HFF-Myc (cell line): Measurements from ENCODE around the gene SERPING1.
A peak's percentile ranks its signal among the peaks of the same experiment; 100 is the strongest.

Experiments used
- DNase-seq: peaks from one replicate; pipeline ENCODE4 v3.0.0-alpha.2; 2011; ENCODE audit warnings: low read depth; ENCODE audit errors: extremely low read depth
- H3K4me3 ChIP-seq: replicated peaks from 2 replicates; pipeline ENCODE4 v1.5.1; 2011; ENCODE audit warnings: low read depth, mild to moderate bottlenecking, control low read depth, low read length
- CTCF ChIP-seq: IDR thresholded peaks from 2 replicates; pipeline ENCODE4 v1.5.1; 2012; ENCODE audit warnings: mild to moderate bottlenecking, low read depth, low read length, control low read depth; ENCODE audit errors: missing control alignments

SERPING1 gene

GRCh38 chr11:57652662-57653061 lies 55.2 kb downstream of the SERPING1 start:
- no peak overlapping the region for H3K4me3 ChIP-seq
- TF ChIP-seq CTCF: no peak
- DNase-seq: no peak

- H3K4me3 ChIP-seq: no peak overlapping the region
- DNase-seq: no peak
Observed at GRCh38 chr11:57653163-57653562, 55.7 kb downstream of the SERPING1 start.

GRCh38 chr11:57656885-57657193 lies 59.4 kb downstream of the SERPING1 start:
- no peak for TF ChIP-seq CTCF
- H3K4me3 ChIP-seq: peak overlapping the region; percentile 69
- no peak for DNase-seq

More at GRCh38 chr11:57653163-57653562, 55.7 kb downstream of the SERPING1 start:
- TF ChIP-seq CTCF: no peak

- TF ChIP-seq CTCF: no peak
- peak; percentile 95 for DNase-seq
- H3K4me3 ChIP-seq: peak within 1 kb of the TSS; percentile 69
Observed at GRCh38 chr11:57657194-57658022, 59.9 kb downstream of the SERPING1 start, which contains the start of gene CLP1. Gene CLP1 (plus strand): TSS chr11:57657762. CDS start chr11:57659477, 1,715 bp downstream.

GRCh38 chr11:57658023-57658361 lies 60.5 kb downstream of the SERPING1 start:
- peak overlapping the region; percentile 69 for H3K4me3 ChIP-seq
- DNase-seq: no peak

GRCh38 chr11:57659669-57660068 lies 62.2 kb downstream of the SERPING1 start:
- DNase-seq: no peak
- no peak for TF ChIP-seq CTCF
- no peak overlapping the region for H3K4me3 ChIP-seq

More at GRCh38 chr11:57658023-57658361, 60.5 kb downstream of the SERPING1 start:
- no peak for TF ChIP-seq CTCF
